ENCODE data around the gene NFATC1.

DNA sequence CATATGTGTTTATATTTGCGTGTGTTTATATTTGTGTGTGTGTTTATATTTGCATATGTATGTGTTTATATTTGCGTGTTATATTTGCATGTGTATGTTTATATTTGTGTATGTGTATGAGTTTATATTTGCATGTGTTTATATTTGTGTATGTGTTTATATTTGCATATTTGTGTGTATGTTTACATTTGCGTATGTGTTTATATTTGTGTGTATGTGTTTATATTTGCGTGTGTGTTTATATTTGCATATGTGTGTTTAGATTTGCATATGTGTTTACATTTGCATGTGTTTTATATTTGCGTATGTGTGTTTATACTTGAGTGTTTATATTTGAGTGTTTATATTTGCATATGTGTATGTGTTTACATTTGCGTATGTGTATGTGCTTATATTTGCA, 168.2 kb downstream of the NFATC1 start:
- TF ChIP-seq, protein P1, sequence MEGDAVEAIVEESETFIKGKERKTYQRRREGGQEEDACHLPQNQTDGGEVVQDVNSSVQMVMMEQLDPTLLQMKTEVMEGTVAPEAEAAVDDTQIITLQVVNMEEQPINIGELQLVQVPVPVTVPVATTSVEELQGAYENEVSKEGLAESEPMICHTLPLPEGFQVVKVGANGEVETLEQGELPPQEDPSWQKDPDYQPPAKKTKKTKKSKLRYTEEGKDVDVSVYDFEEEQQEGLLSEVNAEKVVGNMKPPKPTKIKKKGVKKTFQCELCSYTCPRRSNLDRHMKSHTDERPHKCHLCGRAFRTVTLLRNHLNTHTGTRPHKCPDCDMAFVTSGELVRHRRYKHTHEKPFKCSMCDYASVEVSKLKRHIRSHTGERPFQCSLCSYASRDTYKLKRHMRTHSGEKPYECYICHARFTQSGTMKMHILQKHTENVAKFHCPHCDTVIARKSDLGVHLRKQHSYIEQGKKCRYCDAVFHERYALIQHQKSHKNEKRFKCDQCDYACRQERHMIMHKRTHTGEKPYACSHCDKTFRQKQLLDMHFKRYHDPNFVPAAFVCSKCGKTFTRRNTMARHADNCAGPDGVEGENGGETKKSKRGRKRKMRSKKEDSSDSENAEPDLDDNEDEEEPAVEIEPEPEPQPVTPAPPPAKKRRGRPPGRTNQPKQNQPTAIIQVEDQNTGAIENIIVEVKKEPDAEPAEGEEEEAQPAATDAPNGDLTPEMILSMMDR (IDR thresholded peaks at IDR 0.05) = no peak
- no peak for TF ChIP-seq POLR2A (IDR thresholded peaks at IDR 0.05)

Data from esophagus squamous epithelium (tissue), 4 donors.